Measurements from ENCODE around the gene RAB3D.

DNA sequence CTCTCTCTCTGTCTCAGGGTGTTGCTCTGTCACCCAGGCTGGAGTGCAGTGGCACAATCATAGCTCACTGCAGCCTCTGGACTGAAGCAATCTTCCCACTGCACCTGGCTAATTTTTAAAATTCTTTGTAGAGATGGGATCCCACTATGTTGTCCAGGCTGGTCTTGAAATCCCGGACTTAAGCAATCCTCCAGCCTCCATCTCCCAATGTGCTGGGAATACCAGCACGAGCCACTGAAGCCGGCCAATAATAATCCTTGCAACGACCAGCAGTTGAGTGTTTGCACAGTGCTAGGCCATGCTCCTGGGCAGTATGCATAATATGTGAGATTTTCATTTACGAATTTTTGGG lies 45.3 kb upstream of the RAB3D start:
- TF ChIP-seq POLR2AphosphoS5 (IDR thresholded peaks at IDR 0.05): no peak
- TF ChIP-seq, protein P1, sequence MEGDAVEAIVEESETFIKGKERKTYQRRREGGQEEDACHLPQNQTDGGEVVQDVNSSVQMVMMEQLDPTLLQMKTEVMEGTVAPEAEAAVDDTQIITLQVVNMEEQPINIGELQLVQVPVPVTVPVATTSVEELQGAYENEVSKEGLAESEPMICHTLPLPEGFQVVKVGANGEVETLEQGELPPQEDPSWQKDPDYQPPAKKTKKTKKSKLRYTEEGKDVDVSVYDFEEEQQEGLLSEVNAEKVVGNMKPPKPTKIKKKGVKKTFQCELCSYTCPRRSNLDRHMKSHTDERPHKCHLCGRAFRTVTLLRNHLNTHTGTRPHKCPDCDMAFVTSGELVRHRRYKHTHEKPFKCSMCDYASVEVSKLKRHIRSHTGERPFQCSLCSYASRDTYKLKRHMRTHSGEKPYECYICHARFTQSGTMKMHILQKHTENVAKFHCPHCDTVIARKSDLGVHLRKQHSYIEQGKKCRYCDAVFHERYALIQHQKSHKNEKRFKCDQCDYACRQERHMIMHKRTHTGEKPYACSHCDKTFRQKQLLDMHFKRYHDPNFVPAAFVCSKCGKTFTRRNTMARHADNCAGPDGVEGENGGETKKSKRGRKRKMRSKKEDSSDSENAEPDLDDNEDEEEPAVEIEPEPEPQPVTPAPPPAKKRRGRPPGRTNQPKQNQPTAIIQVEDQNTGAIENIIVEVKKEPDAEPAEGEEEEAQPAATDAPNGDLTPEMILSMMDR (IDR thresholded peaks at IDR 0.05): no peak
- TF ChIP-seq POLR2A (IDR thresholded peaks at IDR 0.05): no peak
